H9 (cell line): ENCODE data around the gene RHOA. TPM values are rescaled to one million over a fixed set of nuclear protein-coding genes. Genes with fewer than 3 reads are reported as not detected.

ENCODE experiments used
- DNase-seq: peaks from one replicate; pipeline ENCODE4 v3.0.0-alpha.2; 2017
- H2AFZ ChIP-seq: one replicate; pipeline ENCODE4 v1.6.1; 2013; ENCODE audit warnings: mild to moderate bottlenecking, low read length, control low read depth, moderate library complexity
- H2AK5ac ChIP-seq: 2 replicates; pipeline ENCODE4 v1.6.1; 2013; ENCODE audit warnings: low read length, control low read depth, mixed read lengths; ENCODE audit not compliant: insufficient read length
- H2BK120ac ChIP-seq: one replicate; pipeline ENCODE4 v1.6.1; 2013; ENCODE audit warnings: low read depth, mild to moderate bottlenecking, low read length, control low read depth, inconsistent platforms; ENCODE audit not compliant: poor library complexity, severe bottlenecking
- H2BK12ac ChIP-seq: 2 replicates; pipeline ENCODE4 v1.6.1; 2013; ENCODE audit warnings: low read length, control low read depth, mixed read lengths, low read depth; ENCODE audit not compliant: insufficient read length
- H2BK15ac ChIP-seq: 2 replicates; pipeline ENCODE4 v1.6.1; 2013; ENCODE audit warnings: low read depth, low read length, control low read depth
- H2BK20ac ChIP-seq: one replicate; pipeline ENCODE4 v1.6.1; 2013; ENCODE audit warnings: low read depth, mild to moderate bottlenecking, low read length, control low read depth, inconsistent platforms; ENCODE audit not compliant: poor library complexity, severe bottlenecking
- H2BK5ac ChIP-seq: 2 replicates; pipeline ENCODE4 v1.6.1; 2013; ENCODE audit warnings: low read length, control low read depth, mixed read lengths; ENCODE audit not compliant: insufficient read length
- H3K14ac ChIP-seq: 2 replicates; pipeline ENCODE4 v1.6.1; 2013; ENCODE audit warnings: low read length, control low read depth; ENCODE audit not compliant: insufficient read depth
- H3K18ac ChIP-seq: 2 replicates; pipeline ENCODE4 v1.6.1; 2013; ENCODE audit warnings: low read depth, mild to moderate bottlenecking, mixed read lengths, low read length, control low read depth; ENCODE audit not compliant: insufficient read length
- H3K23ac ChIP-seq: 2 replicates; pipeline ENCODE4 v1.6.1; 2013; ENCODE audit warnings: low read length, control low read depth, mixed read lengths, low read depth; ENCODE audit not compliant: insufficient read length
- H3K23me2 ChIP-seq: 2 replicates; pipeline ENCODE4 v1.6.1; 2013; ENCODE audit warnings: low read depth, mild to moderate bottlenecking, mixed read lengths, low read length, control low read depth; ENCODE audit not compliant: insufficient read length, poor library complexity, severe bottlenecking
- H3K27ac ChIP-seq: 2 replicates; pipeline ENCODE4 v1.5.1; 2013; ENCODE audit warnings: low read length, control low read depth, mixed read lengths, low read depth; ENCODE audit not compliant: insufficient read length
- H3K27me3 ChIP-seq: 2 replicates; pipeline ENCODE4 v1.6.1; 2013; ENCODE audit warnings: low read length, control low read depth, inconsistent platforms; ENCODE audit not compliant: insufficient read depth
- H3K4ac ChIP-seq: 2 replicates; pipeline ENCODE4 v1.6.1; 2013; ENCODE audit warnings: low read depth, mild to moderate bottlenecking, control low read depth, inconsistent platforms, low read length, moderate library complexity
- H3K4me1 ChIP-seq: 2 replicates; pipeline ENCODE4 v1.6.1; 2013; ENCODE audit warnings: low read length, control low read depth, inconsistent platforms; ENCODE audit not compliant: insufficient read depth
- H3K4me2 ChIP-seq: 2 replicates; pipeline ENCODE4 v1.6.1; 2013; ENCODE audit warnings: low read length, control low read depth, mixed read lengths; ENCODE audit not compliant: insufficient read length, insufficient read depth
- H3K56ac ChIP-seq: 2 replicates; pipeline ENCODE4 v1.6.1; 2013; ENCODE audit warnings: low read depth, mild to moderate bottlenecking, mixed read lengths, low read length, control low read depth; ENCODE audit not compliant: insufficient read length
- H3K79me1 ChIP-seq: 2 replicates; pipeline ENCODE4 v1.6.1; 2013; ENCODE audit warnings: low read depth, mild to moderate bottlenecking, moderate library complexity, low read length, control low read depth, inconsistent platforms; ENCODE audit not compliant: insufficient read depth, poor library complexity, severe bottlenecking
- H3K79me2 ChIP-seq: 2 replicates; pipeline ENCODE4 v1.6.1; 2013; ENCODE audit warnings: low read length, control low read depth, inconsistent platforms; ENCODE audit not compliant: insufficient read depth
- H3K9ac ChIP-seq: 2 replicates; pipeline ENCODE4 v1.6.1; 2013; ENCODE audit warnings: low read length, control low read depth, mixed read lengths; ENCODE audit not compliant: insufficient read length; ENCODE audit errors: extremely low read depth
- H3K9me3 ChIP-seq: one replicate; pipeline ENCODE4 v1.6.1; 2013; ENCODE audit warnings: low read depth, low read length, inconsistent platforms; ENCODE audit not compliant: control insufficient read depth
- H3T11ph ChIP-seq: one replicate; pipeline ENCODE4 v1.6.1; 2013; ENCODE audit warnings: mild to moderate bottlenecking, low read length, control low read depth, inconsistent platforms
- H4K20me1 ChIP-seq: one replicate; pipeline ENCODE4 v1.6.1; 2013; ENCODE audit not compliant: control insufficient read depth, insufficient read length, insufficient read depth
- H4K5ac ChIP-seq: 2 replicates; pipeline ENCODE4 v1.6.1; 2013; ENCODE audit warnings: low read depth, mild to moderate bottlenecking, mixed read lengths, low read length, control low read depth; ENCODE audit not compliant: insufficient read length
- H4K8ac ChIP-seq: replicated peaks from 2 replicates; pipeline ENCODE4 v1.6.1; 2013; ENCODE audit warnings: low read length, control low read depth, mixed read lengths, low read depth; ENCODE audit not compliant: insufficient read length
- H4K91ac ChIP-seq: 2 replicates; pipeline ENCODE4 v1.6.1; 2013; ENCODE audit warnings: low read depth, mild to moderate bottlenecking, moderate library complexity, mixed read lengths, low read length, control low read depth; ENCODE audit not compliant: insufficient read length
- H3K27ac Mint-ChIP-seq, 3 experiments: 2 replicates in 2 of 3; 3 replicates in 1 of 3; pipeline ENCODE4 v1.8.0; 2020 to 2021; ENCODE audit warnings: mixed read lengths in 3 of 3, mild to moderate bottlenecking in 1 of 3, moderate library complexity in 1 of 3
- H3K27me3 Mint-ChIP-seq: 2 replicates; pipeline ENCODE4 v1.8.0; 2021; ENCODE audit warnings: low read depth, mild to moderate bottlenecking, moderate library complexity, mixed read lengths
- H3K36me3 Mint-ChIP-seq, 3 experiments: 2 replicates in 2 of 3; 3 replicates in 1 of 3; pipeline ENCODE4 v1.8.0; 2020 to 2021; ENCODE audit warnings: low read depth in 3 of 3, mixed read lengths in 3 of 3; ENCODE audit not compliant: insufficient read depth in 1 of 3
- H3K4me1 Mint-ChIP-seq, 2 experiments: 2 replicates each; pipeline ENCODE4 v1.8.0; 2020; ENCODE audit warnings: mixed read lengths in 2 of 2
- H3K4me3 Mint-ChIP-seq, 2 experiments: 2 replicates in 1 of 2; 3 replicates in 1 of 2; pipeline ENCODE4 v1.8.0; 2020 to 2021; ENCODE audit warnings: mild to moderate bottlenecking in 2 of 2, mixed read lengths in 2 of 2, moderate library complexity in 1 of 2
- H3K9me3 Mint-ChIP-seq, 2 experiments: 2 replicates in 1 of 2; 3 replicates in 1 of 2; pipeline ENCODE4 v1.8.0; 2020; ENCODE audit warnings: mild to moderate bottlenecking in 2 of 2, mixed read lengths in 2 of 2, moderate library complexity in 1 of 2
- CTCF ChIP-seq: fragments of 200-600 bp; sonication (generic); conservative IDR thresholded peaks from 3 replicates; pipeline ENCODE4 v1.8.0; 2021; ENCODE audit warnings: antibody characterized with exemption, mild to moderate bottlenecking
- WGBS: extraction: QIAGEN DNeasy Blood & Tissue Kit; methylation state at CpG from one replicate; pipeline ENCODE4 v1.1.7; 2013; ENCODE audit warnings: missing lambda C conversion rate, low lambda C conversion rate, mixed read lengths; ENCODE audit not compliant: insufficient read length; ENCODE audit errors: extremely low coverage; 5-methylcytosine and 5-hydroxymethylcytosine counted together
- total RNA-seq: library from RNA; stranded (reverse); gene quantifications from 2 replicates; pipeline ENCODE4 v1.2.1, GENCODE V29; 2021

RHOA gene
- total RNA-seq, 1 experiment from 2014 or later = 403 TPM

GRCh38 chr3:49311283-49311682, 100.5 kb downstream of the RHOA start:
- no peak overlapping the region for H3K23ac ChIP-seq
- no peak overlapping the region for H3K27ac ChIP-seq
- no peak overlapping the region for H3T11ph ChIP-seq
- Mint-ChIP-seq H3K9me3 (no peaks in the 10 kb centered on the region), H3K27me3 (no peaks in the 10 kb centered on the region), H3K36me3 (peaks cover 2 to 34% (median 23%) of the 10 kb centered on the region in 3 experiments; a peak in 6 of 7 replicates), H3K4me1 (peaks cover 0 to 2% of the 10 kb centered on the region in 2 experiments; a peak in 1 of 4 replicates), H3K4me3 (no peak overlapping the region), H3K27ac (peak overlapping the region in 2 of 3 experiments; percentile 42 to 75; a peak in 3 of 7 replicates)
- no peaks in the 10 kb centered on the region for H3K79me1 ChIP-seq
- no CpG with 5 or more reads among the region's 3 CpGs for WGBS
- no peak overlapping the region for H3K4me2 ChIP-seq
- H3K27me3 ChIP-seq = no peaks in the 10 kb centered on the region
- no peak overlapping the region for H4K91ac ChIP-seq
- TF ChIP-seq CTCF = no peak
- H4K20me1 ChIP-seq = peaks cover 2% of the 10 kb centered on the region
- no peak overlapping the region for H2AFZ ChIP-seq
- no peak for DNase-seq
- H2AK5ac ChIP-seq = no peak overlapping the region
- H3K23me2 ChIP-seq = no peaks in the 10 kb centered on the region
- H4K5ac ChIP-seq = no peak overlapping the region
- H3K9me3 ChIP-seq = no peaks in the 10 kb centered on the region
- no peak overlapping the region for H3K14ac ChIP-seq
- H3K9ac ChIP-seq = no peak overlapping the region
- H2BK120ac ChIP-seq = no peak overlapping the region
- no peak overlapping the region for H3K18ac ChIP-seq
- no peak overlapping the region for H3K4ac ChIP-seq
- H2BK5ac ChIP-seq = no peak overlapping the region
- no peak overlapping the region for H2BK20ac ChIP-seq
- H2BK15ac ChIP-seq = no peak overlapping the region
- no peak overlapping the region for H2BK12ac ChIP-seq
- no peaks in the 10 kb centered on the region; the same call in none of the 2 replicates for H3K79me2 ChIP-seq
- H4K8ac ChIP-seq = no peak overlapping the region
- no peaks in the 10 kb centered on the region; the same call in 1 of the 2 replicates for H3K4me1 ChIP-seq
- no peak overlapping the region for H3K56ac ChIP-seq
